GM12878 (cell line): ENCODE data around the gene APBB3. TPM values are rescaled to one million over a fixed set of nuclear protein-coding genes. Genes with fewer than 3 reads are reported as not detected.

ENCODE experiments used
- ATAC-seq: fragments of 200-7000 bp; cut with Tn5 transposase; 3 replicates; pipeline ENCODE4 v1.9.1; 2020; ENCODE audit warnings: mild to moderate bottlenecking, moderate library complexity
- BruUV-seq: library from RNA; stranded (reverse); fragments of 400-500 nt; replicated peaks from 2 replicates; lab custom pipeline; 2021; lab: Mats Ljungman, UMichigan
- CTCF ChIA-PET: fragments of 300-600 bp; sonication (Branson Sonifier 250); formaldehyde crosslinking; extraction: SDS; loops from one replicate; lab custom pipeline; 2021; ENCODE audit warnings: inconsistent platforms; lab: Yijun Ruan, JAX
- POLR2A ChIA-PET: fragments of 350-600 bp; formaldehyde crosslinking; extraction: SDS; loops from one replicate; lab custom pipeline; 2021; ENCODE audit warnings: inconsistent platforms; lab: Charles Lee
- RAD21 ChIA-PET: fragments of 300-600 bp; sonication (Branson Sonifier 250); formaldehyde crosslinking; loops from one replicate; lab custom pipeline; 2023; ENCODE audit warnings: antibody characterized with exemption; ENCODE audit not compliant: unreplicated experiment; lab: Charles Lee
- SMC1A ChIA-PET: fragments of 300-600 bp; sonication (Branson Sonifier 250); formaldehyde crosslinking; loops from one replicate; lab custom pipeline; 2023; ENCODE audit not compliant: unreplicated experiment, uncharacterized antibody; lab: Charles Lee
- DNase-seq: peaks from one replicate; pipeline ENCODE4 v3.0.0-alpha.2; 2011; ENCODE audit warnings: low read depth, low spot score
- FAIRE-seq: peaks from 3 replicates; lab custom pipeline; 2011; peaks lifted over from hg19 to GRCh38; lab: Jason Lieb, UNC
- H2AFZ ChIP-seq: 2 replicates; pipeline ENCODE4 v1.6.0; 2011; ENCODE audit warnings: low read depth, low read length, control low read depth; ENCODE audit not compliant: control insufficient read depth
- H3K27ac ChIP-seq: 2 replicates; pipeline ENCODE4 v1.5.1; 2011; ENCODE audit warnings: control low read depth; ENCODE audit not compliant: control insufficient read depth, insufficient read depth
- H3K27me3 ChIP-seq, 2 experiments: replicated peaks in 1 of 2; 2 replicates each; pipeline versions ENCODE4 v1.6.0 to v1.6.1; 2011; ENCODE audit warnings: low read length in 1 of 2; ENCODE audit not compliant: control insufficient read depth in 2 of 2, insufficient read depth in 2 of 2
- H3K36me3 ChIP-seq, 2 experiments: 2 replicates each; pipeline ENCODE4 v1.5.1; 2011; ENCODE audit warnings: low read length in 1 of 2; ENCODE audit not compliant: control insufficient read depth in 2 of 2, insufficient read depth in 2 of 2
- H3K4me1 ChIP-seq: 2 replicates; pipeline ENCODE4 v1.6.1; 2011; ENCODE audit warnings: mild to moderate bottlenecking, low read length, moderate library complexity, mixed read lengths; ENCODE audit not compliant: control insufficient read depth, insufficient read depth
- H3K4me2 ChIP-seq: 2 replicates; pipeline ENCODE4 v1.6.0; 2011; ENCODE audit warnings: control low read depth; ENCODE audit not compliant: control insufficient read depth, insufficient read depth
- H3K4me3 ChIP-seq: fragments of 200-600 bp; sonication (generic); 2 replicates; pipeline ENCODE4 v1.5.1; 2016
- H3K79me2 ChIP-seq: 2 replicates; pipeline ENCODE4 v1.6.0; 2011; ENCODE audit warnings: low read length; ENCODE audit not compliant: control insufficient read depth, insufficient read depth
- H3K9ac ChIP-seq: 2 replicates; pipeline ENCODE4 v1.8.0; 2011; ENCODE audit warnings: low read length, control low read depth, mixed read lengths; ENCODE audit not compliant: control insufficient read depth, insufficient read depth
- H3K9me3 ChIP-seq: replicated peaks from 3 replicates; pipeline ENCODE4 v1.5.1; 2011; ENCODE audit warnings: mild to moderate bottlenecking, low read length; ENCODE audit not compliant: control insufficient read depth, insufficient read depth
- H4K20me1 ChIP-seq: 2 replicates; pipeline ENCODE4 v1.6.0; 2011; ENCODE audit not compliant: control insufficient read depth, insufficient read depth
- ATF2 ChIP-seq: IDR thresholded peaks from 2 replicates; pipeline ENCODE4 v1.6.1; 2012; ENCODE audit warnings: low read length, inconsistent platforms
- BACH1 ChIP-seq: fragments of 450-650 bp; IDR thresholded peaks from 2 replicates; pipeline ENCODE4 v1.6.1; 2017; ENCODE audit warnings: mild to moderate bottlenecking, borderline replicate concordance
- EGR1 ChIP-seq, 2 experiments: IDR thresholded peaks; 1 replicate in 1 of 2; 2 replicates in 1 of 2; pipeline ENCODE4 v1.6.1; 2011 to 2012; ENCODE audit warnings: low read depth in 2 of 2, low read length in 2 of 2, borderline replicate concordance in 1 of 2, mild to moderate bottlenecking in 1 of 2, moderate library complexity in 1 of 2
- HDAC6 ChIP-seq: fragments of 200-600 bp; sonication (generic); IDR thresholded peaks from one replicate; pipeline ENCODE4 v1.8.0; 2017; ENCODE audit warnings: antibody characterized with exemption; ENCODE audit not compliant: unreplicated experiment
- HSF1 ChIP-seq: fragments of 150-350 bp; IDR thresholded peaks from 2 replicates; pipeline ENCODE4 v1.6.1; 2014; ENCODE audit warnings: mild to moderate bottlenecking, low read depth, low read length
- IKZF1 ChIP-seq: fragments of 450-650 bp; conservative IDR thresholded peaks from 2 replicates; pipeline ENCODE4 v1.6.1; 2017; ENCODE audit warnings: antibody characterized with exemption, mild to moderate bottlenecking
- MTA3 ChIP-seq: IDR thresholded peaks from 2 replicates; pipeline ENCODE4 v1.6.1; 2012; ENCODE audit warnings: low read length, inconsistent platforms, borderline replicate concordance
- NKRF ChIP-seq: fragments of 450-650 bp; conservative IDR thresholded peaks from 2 replicates; pipeline ENCODE4 v1.6.1; 2017; ENCODE audit warnings: mild to moderate bottlenecking, moderate library complexity
- PRDM15 ChIP-seq: fragments of 450-650 bp; formaldehyde crosslinking; IDR thresholded peaks from 2 replicates; pipeline ENCODE4 v1.4.0; 2020; ENCODE audit warnings: mild to moderate bottlenecking, moderate library complexity
- RCOR1 ChIP-seq: conservative IDR thresholded peaks from 2 replicates; pipeline ENCODE4 v1.6.1; 2012; ENCODE audit warnings: low read depth, low read length, improper control_type of control experiment
- SMAD1 ChIP-seq: fragments of 450-650 bp; IDR thresholded peaks from 2 replicates; pipeline ENCODE4 v1.6.1; 2018; ENCODE audit warnings: mild to moderate bottlenecking, low read depth; ENCODE audit not compliant: partially characterized antibody
- SREBF2 ChIP-seq: IDR thresholded peaks from 2 replicates; pipeline ENCODE4 v1.6.1; 2012; ENCODE audit warnings: mild to moderate bottlenecking, low read length
- STAT1 ChIP-seq: fragments of 450-650 bp; conservative IDR thresholded peaks from 2 replicates; pipeline ENCODE4 v1.6.1; 2014; ENCODE audit warnings: antibody characterized with exemption, mild to moderate bottlenecking
- STAT3 ChIP-seq: IDR thresholded peaks from 2 replicates; pipeline ENCODE4 v1.6.1; 2011; ENCODE audit warnings: low read depth, low read length, improper control_type of control experiment
- ZNF384 ChIP-seq: IDR thresholded peaks from 2 replicates; pipeline ENCODE4 v1.6.1; 2012; ENCODE audit warnings: low read depth, mild to moderate bottlenecking, low read length, improper control_type of control experiment, borderline replicate concordance
- WGBS: methylation state at CpG from one replicate; pipeline ENCODE4 v1.1.6; 2016; ENCODE audit warnings: low lambda C conversion rate; ENCODE audit not compliant: insufficient replicate concordance, insufficient coverage; ENCODE audit errors: missing lambda C conversion rate; 5-methylcytosine and 5-hydroxymethylcytosine counted together
- in situ Hi-C: fragments of 300-500 bp; cut with MboI; formaldehyde crosslinking; loops from 9 replicates; pipeline ENCODE4 v1.14.3; 2018; ENCODE audit warnings: mixed read lengths
- intact Hi-C: fragments of 100-400 bp; cut with micrococcal nuclease; formaldehyde crosslinking; loops from one replicate; pipeline ENCODE4 v1.14.2; 2022; ENCODE audit not compliant: unreplicated experiment
- polyA plus RNA-seq, 11 experiments: library from polyadenylated mRNA; depleted of rRNA in 4 of 11; unstranded in 6 of 11; stranded (reverse) in 5 of 11; fragments of >200 nt; fragmentation: Nextera tagmentation in 4 of 11; fragmentation: Illumina TruSeq in 1 of 11; extraction: Ambion mirVana in 4 of 11; extraction: Trizol in 1 of 11; gene quantifications; 1 replicate in 1 of 11; 2 replicates in 10 of 11; pipeline versions ENCODE4 v1.2.1 to v1.2.3, GENCODE V29; 2011 to 2016; ENCODE audit warnings: inconsistent platforms in 2 of 11, missing spikeins in 2 of 11, low read depth in 1 of 11
- total RNA-seq, 4 experiments: library from RNA; depleted of rRNA in 3 of 4; stranded (reverse); fragments of >200 nt in 3 of 4; fragmentation: Illumina TruSeq in 1 of 4; extraction: Trizol in 1 of 4; gene quantifications; 2 replicates each; pipeline versions ENCODE4 v1.2.1 to v1.2.3, GENCODE V29; 2013 to 2021

APBB3 gene
- total and polyA plus RNA-seq, 10 of the 15 experiments (the other 5 are each of a cell fraction or from before 2014, with no cell fraction given): 0.35 to 33.3 (median 14.3) TPM

GRCh38 chr5:140540227-140540626 is 24.2 kb downstream of the APBB3 start:
- TF ChIP-seq ATF2 (no peak), STAT1 (no peak), SMAD1 (no peak), NKRF (no peak), MTA3 (no peak), IKZF1 (no peak), SREBF2 (no peak), BACH1 (no peak), PRDM15 (CRISPR knock-in tag) (no peak), ZNF384 (no peak), EGR1 (IDR thresholded peaks at IDR 0.05; ENCODE audit: borderline replicate concordance in 1 of 2, low read depth in 2 of 2, low read length in 2 of 2) (no peak), HSF1 (no peak), RCOR1 (no peak), HDAC6 (no peak), STAT3 (no peak)
- Histone ChIP-seq H3K9me3 (no peaks in the 10 kb centered on the region), H3K4me3 (no peak overlapping the region), H3K9ac (no peak overlapping the region), H3K79me2 (no peaks in the 10 kb centered on the region), H3K27me3 (no peaks in the 10 kb centered on the region), H3K4me2 (no peak overlapping the region), H4K20me1 (no peaks in the 10 kb centered on the region), H3K36me3 (peaks cover 5 to 35% of the 10 kb centered on the region in 2 experiments), H2AFZ (no peak overlapping the region), H3K27ac (no peak overlapping the region), H3K4me1 (no peaks in the 10 kb centered on the region; the same call in 1 of the 2 replicates)
- 100% methylated on average over 1 of the region's 1 CpG for WGBS
- no peak for FAIRE-seq
- in situ Hi-C loops: no loop called here
- intact Hi-C loops: no loop called here
- SMC1A ChIA-PET: interaction anchor here (1.0 to 1.1 kb wide), 2 partner anchors 13 to 82 kb away, joined by 4 to 5 read pairs; no protein-coding TSS in a partner anchor
- no TSS peak for BruUV-seq
- DNase-seq: no peak
- POLR2A ChIA-PET: no interaction called here
- no peak for ATAC-seq
- CTCF ChIA-PET: interaction anchor here (0.6 to 1.0 kb wide), 3 partner anchors 10 to 100 kb away, joined by 3 read pairs; partner anchors contain the start of gene TMCO6
- RAD21 ChIA-PET: no interaction called here
